Ecto neural progenitor cell (in vitro differentiated cells): ENCODE results near the gene PLEKHG4.

Source experiments
- DNase-seq: peaks from one replicate; pipeline ENCODE4 v3.0.0-alpha.2; 2018; ENCODE audit warnings: low spot score

PLEKHG4 gene

DNA sequence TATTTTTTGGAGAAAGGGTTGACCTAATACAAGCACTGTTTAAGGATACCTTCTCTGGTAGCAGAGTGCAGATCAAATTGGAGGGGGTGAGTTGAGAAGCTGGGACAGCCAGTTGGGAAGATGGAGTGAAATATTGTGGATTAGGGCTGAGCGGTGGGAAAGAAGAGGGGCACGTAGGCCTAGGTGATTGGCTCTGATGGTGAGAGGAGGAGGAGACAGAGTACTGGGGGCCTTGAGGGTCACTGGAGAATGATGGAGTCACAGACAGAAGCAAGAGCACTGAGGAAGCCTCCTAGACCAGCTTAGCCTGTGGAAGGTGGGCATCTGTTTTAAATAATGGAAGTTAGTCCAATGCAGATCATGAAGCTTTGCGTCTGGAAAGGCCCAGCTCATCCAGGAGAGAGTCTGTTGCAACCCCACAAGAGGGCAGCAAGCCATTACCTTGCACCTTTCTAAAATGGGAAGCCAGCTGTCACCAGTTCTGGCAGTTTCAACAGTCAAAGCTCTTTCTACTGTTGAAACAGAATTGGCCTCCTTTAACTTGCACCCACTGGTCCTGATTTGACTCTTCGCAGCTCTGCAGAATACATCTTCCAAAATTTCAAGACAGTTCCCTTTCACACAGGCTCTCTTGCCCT, 18.8 kb upstream of the PLEKHG4 start:
- DNase-seq, result no peak

DNA sequence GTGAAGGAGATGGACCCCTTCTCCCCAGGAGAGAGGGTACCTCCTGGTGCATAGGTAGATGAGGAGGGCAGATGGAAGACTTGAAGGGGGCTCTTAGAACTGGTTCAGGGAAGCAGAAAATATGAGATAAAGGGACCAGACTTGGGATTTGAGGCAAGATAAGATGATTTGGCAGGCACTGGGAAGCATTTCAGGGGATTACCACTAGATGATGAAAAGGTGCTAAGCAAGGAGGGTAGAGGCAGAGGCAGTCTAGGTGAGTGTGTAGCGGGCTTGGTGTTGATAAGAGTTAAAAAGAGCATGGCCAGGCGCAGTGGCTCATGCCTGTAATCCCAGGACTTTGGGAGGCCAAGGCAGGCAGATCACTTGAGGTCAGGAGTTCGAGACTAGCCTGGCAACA, 16.1 kb upstream of the PLEKHG4 start:
- no peak for DNase-seq

GRCh38 chr16:67264277-67264676, 15.1 kb upstream of the PLEKHG4 start:
- no peak for DNase-seq

DNA sequence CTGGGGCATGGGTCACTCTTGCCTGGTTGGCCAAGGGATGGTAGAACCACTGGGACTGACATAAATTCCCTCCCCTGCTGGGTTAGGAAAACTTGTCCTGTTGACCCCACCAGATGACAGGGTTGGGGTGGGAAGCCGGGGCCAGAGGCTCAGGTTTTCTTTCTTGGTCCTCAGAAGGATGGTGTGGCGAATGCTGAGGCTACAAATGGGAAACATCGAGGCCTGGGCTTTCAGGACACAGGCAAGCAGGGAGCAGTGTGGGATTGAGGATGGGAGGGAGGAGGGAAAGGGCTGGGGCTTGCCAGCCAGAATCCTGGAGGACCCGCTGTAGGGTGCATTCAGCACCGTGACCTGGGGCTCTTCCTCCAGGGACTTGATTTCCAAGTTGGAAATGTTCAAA, 14.5 kb upstream of the PLEKHG4 start:
- DNase-seq, result no peak

- no peak for DNase-seq
Observed at GRCh38 chr16:67265834-67266233, 13.5 kb upstream of the PLEKHG4 start.

- DNase-seq, result no peak
Observed at GRCh38 chr16:67268136-67268579, 11.2 kb upstream of the PLEKHG4 start.

DNA sequence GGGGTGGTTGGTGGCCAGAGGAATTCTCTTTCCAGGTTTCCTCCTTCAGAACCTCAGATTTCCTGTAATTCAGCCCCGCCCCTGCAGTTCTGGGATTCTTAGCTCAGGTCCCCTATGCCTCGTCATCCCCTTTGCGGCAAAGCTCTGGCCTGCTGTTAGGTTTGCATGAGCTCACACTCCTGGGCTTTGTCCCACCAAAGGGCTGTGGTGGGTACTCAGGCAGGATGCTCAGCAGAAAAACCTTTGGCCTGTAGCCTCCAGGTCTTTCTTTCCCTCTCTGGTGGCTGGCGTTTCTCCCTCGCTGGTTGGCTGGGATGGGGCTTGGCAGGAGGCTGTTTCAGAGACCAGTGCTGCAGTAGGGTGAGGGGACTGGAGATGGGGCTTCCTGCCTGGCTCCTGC, 9.6 kb upstream of the PLEKHG4 start:
- DNase-seq, result no peak

DNA sequence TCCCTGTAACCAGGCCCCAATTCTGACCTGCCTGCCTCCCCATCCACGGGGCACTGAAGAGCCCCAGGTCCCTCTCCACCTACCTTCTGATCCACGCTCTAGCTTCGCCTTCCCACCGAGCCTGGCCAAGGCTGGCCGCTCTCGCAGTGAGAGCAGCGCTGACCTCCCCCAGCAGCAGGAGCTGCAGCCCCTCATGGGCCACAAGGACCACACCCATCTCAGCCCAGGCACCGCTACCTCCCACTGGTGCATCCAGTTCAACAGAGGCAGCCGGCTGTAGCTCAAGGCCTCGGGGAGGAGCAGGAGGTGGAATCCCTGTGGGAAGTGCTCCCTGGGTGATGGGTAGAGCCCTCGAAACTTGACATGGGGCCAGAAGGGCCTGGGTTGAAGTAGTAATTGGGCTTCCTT, 8.4 kb upstream of the PLEKHG4 start:
- no peak for DNase-seq

GRCh38 chr16:67271446-67271845, 7.9 kb upstream of the PLEKHG4 start:
- DNase-seq, result no peak

GRCh38 chr16:67275321-67275720, 4.0 kb upstream of the PLEKHG4 start:
- DNase-seq, result no peak

- DNase-seq, result no peak
Observed at GRCh38 chr16:67277294-67277998, 1.9 kb upstream of the PLEKHG4 start.

GRCh38 chr16:67277999-67278772, 1.1 kb upstream of the PLEKHG4 start:
- DNase-seq, result no peak

DNA sequence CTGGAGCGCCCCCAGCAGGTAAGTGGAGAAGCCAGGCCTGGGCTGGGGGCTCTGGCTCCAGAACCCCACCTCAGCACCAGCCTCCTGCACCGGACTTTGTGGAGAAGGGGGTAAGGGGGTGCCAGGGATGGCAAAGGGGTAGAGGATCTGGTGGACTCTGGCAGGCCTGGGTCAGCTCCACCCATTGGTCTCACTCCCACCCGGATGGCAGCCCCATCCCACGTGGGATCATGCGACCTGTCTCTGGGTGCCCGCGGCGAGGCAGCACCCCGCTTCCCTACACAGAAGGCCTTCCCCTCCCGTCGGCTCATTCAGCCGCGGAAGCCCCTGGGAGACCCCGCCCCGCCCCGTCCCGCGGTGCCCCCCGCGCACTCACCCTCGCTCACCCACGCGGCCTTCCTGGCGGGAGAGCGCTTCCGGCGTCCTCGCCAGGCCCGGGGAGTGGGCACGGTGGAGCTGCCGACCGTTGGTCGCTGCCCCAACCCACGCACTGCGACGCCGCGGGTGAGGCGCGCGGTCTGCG, 498 bp upstream of the PLEKHG4 start:
- DNase-seq, result no peak

DNA sequence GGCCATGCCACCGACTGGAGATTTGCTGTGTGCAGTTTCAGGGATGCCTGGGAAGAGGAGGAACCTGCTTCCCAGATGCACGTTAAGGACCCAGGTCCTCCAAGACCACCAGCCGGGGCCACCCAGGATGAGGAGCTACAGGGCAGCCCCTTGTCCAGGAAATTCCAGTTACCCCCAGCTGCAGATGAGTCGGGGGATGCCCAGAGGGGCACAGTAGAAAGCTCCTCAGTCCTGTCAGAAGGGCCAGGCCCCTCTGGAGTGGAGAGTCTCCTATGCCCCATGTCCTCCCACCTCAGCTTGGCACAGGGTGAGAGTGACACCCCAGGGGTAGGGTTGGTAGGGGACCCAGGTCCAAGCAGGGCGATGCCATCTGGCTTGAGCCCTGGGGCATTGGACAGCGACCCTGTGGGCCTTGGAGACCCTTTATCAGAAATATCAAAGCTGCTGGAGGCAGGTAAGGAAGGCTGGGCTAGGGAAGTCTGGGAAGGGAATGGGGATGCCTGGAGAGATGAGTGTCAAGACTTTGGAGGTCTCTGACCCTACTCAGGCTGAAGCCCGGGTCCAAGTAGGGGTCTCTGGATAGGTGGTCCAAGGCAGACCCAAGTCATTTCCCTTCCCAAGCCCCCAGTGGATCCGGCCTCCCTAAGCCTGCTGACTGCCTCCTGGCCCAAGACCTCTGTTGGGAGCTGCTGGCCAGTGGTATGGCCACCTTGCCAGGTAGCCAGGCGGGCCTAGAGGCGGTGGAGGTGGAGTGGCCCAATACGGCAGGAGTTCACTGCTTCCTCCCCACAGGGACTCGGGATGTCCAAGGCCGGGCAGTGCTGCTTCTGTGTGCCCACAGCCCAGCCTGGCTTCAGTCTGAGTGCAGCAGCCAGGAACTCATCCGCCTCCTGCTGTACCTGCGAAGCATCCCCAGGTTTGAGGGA, 1.0 kb downstream of the PLEKHG4 start:
- no peak for DNase-seq

- DNase-seq, result no peak
Observed at GRCh38 chr16:67281536-67282446, 2.5 kb downstream of the PLEKHG4 start.

DNA sequence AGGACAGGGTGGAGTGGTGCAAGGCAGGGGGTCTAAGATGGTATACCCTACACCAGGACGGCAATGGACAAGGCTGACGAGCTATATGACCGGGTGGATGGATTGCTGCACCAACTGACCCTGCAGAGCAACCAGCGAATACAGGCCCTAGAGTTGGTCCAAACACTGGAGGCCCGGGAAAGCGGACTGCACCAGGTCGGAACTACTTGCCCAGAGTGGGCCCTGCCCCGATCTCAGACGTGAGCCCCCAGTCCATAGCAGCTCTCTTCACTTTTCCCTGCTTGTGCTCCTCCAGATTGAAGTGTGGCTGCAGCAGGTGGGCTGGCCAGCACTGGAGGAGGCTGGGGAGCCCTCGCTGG, 3.1 kb downstream of the PLEKHG4 start:
- no peak for DNase-seq

DNA sequence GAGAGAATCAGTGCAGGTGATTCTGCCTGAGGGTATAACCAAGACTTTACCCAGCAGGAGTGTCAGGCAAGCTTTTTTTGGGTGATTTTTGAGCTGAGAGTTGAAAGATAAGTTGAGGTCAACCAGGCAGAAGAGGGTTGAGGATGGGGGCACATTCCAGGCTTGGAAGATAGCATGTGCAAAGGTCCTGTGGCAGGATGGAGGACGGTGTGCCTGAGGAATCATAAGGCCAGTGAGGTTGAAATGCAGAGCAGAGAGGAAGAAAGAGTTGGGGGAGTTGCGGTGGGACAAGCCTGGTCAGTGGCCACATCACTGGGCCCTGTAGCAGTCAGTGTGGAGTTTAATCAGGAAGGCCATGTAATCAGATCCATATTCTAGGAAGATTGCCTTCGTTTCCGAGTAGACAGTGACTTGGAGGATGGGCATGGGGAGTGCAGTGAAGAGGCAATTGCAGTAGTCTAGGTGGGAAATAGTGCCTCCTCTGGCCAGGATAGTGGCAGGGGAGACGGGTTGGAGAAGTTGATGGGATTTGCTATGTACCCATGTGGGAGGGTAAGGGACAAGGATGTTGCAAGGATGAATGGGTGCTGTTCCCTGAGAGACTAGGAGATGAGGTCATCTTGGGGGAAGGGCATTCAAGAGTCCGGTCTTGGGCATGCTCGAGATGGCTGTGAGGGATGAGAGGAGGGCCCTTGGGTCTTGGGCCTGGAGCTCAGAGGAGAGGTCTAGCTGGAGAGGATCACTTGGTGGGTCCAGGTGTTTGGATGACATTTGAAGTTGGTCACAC, 3.9 kb downstream of the PLEKHG4 start:
- no peak for DNase-seq

DNA sequence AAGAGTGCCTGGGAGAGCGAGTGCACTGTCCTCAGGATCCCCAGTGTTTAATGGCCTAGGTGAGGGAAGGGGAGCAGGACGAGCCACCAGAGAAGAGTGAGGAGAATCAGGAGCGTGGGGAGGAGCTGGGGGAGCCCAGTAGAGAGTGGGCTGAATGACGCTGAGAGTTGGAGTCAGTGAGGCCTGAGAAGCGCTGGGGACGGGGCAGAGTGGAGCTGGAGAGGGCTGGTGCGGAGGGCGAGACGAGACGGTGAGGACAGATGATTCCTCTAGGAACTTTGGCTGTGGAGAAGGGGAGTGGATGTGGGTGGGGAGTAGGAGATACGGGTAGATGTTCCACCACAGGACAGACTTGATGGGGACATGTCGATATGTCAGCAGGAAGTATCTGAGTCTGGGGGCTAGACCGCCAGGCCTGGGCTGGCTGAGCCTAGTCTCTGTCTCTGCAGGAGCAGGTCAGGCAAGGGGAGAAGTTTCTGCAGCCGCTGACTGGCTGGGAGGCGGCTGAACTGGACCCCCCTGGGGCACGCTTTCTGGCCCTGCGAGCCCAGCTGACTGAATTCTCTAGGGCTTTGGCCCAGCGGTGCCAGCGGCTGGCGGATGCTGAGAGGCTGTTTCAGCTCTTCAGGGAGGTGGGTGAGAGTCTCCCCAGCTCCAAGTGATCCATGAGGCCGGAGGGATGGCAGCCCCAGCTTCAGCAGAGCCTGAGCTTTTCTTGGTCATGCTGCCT, 4.7 kb downstream of the PLEKHG4 start:
- DNase-seq, result no peak
